HepG2 (cell line): ENCODE measurements around the gene PGAP3. TPM values are rescaled to one million over a fixed set of nuclear protein-coding genes. Genes with fewer than 3 reads are reported as not detected.

Experiments used
- ATRX ChIP-seq: sonication (generic); formaldehyde crosslinking; IDR thresholded peaks from 2 replicates; pipeline ENCODE4 v1.4.0; 2020; ENCODE audit warnings: missing genetic modification reagents, borderline replicate concordance
- BRD4 ChIP-seq: sonication (generic); formaldehyde crosslinking; IDR thresholded peaks from 2 replicates; pipeline ENCODE4 v1.4.0; 2020; ENCODE audit warnings: missing genetic modification reagents
- CEBPG ChIP-seq: IDR thresholded peaks from 2 replicates; pipeline ENCODE4 v1.6.1; 2016
- GZF1 ChIP-seq: sonication (generic); formaldehyde crosslinking; IDR thresholded peaks from 2 replicates; pipeline ENCODE4 v1.5.1; 2020; ENCODE audit warnings: mild to moderate bottlenecking, missing genetic modification reagents
- HNF4A ChIP-seq: sonication (generic); formaldehyde crosslinking; IDR thresholded peaks from 2 replicates; pipeline ENCODE4 v1.4.0; 2020; ENCODE audit warnings: missing genetic modification reagents
- KLF15 ChIP-seq: sonication (generic); formaldehyde crosslinking; IDR thresholded peaks from 2 replicates; pipeline ENCODE4 v1.8.1; 2023; ENCODE audit warnings: borderline replicate concordance, mild to moderate bottlenecking, inconsistent platforms, missing genetic modification reagents, mixed read lengths
- MBNL3 ChIP-seq: fragments of 250-450 bp; sonication (Bioruptor Pico); conservative IDR thresholded peaks from 2 replicates; pipeline ENCODE4 v1.8.0; 2022; ENCODE audit warnings: mild to moderate bottlenecking, inconsistent platforms
- RELA ChIP-seq: sonication (generic); formaldehyde crosslinking; IDR thresholded peaks from 2 replicates; pipeline ENCODE4 v1.4.0; 2020; ENCODE audit warnings: missing genetic modification reagents
- SSRP1 ChIP-seq: IDR thresholded peaks from 2 replicates; pipeline ENCODE4 v1.6.1; 2016; ENCODE audit warnings: control low read depth
- SYNCRIP ChIP-seq: fragments of 200-400 bp; formaldehyde crosslinking; IDR thresholded peaks from 2 replicates; pipeline ENCODE4 v1.6.1; 2018; ENCODE audit warnings: mild to moderate bottlenecking, low read depth, low read length; ENCODE audit not compliant: insufficient read depth
- THAP9 ChIP-seq: sonication (generic); formaldehyde crosslinking; IDR thresholded peaks from 2 replicates; pipeline ENCODE4; 2020; ENCODE audit warnings: missing genetic modification reagents, mild to moderate bottlenecking, borderline replicate concordance
- ZNF740 ChIP-seq: sonication (generic); formaldehyde crosslinking; IDR thresholded peaks from 2 replicates; pipeline ENCODE4 v1.4.0; 2020; ENCODE audit warnings: missing genetic modification reagents
- ZNF761 ChIP-seq: sonication (generic); formaldehyde crosslinking; conservative IDR thresholded peaks from 2 replicates; pipeline ENCODE4 v1.4.0; 2020; ENCODE audit warnings: mild to moderate bottlenecking, missing genetic modification reagents
- ZSCAN30 ChIP-seq: sonication (generic); formaldehyde crosslinking; IDR thresholded peaks from 2 replicates; pipeline ENCODE4 v1.5.0; 2020; ENCODE audit warnings: mild to moderate bottlenecking, missing genetic modification reagents
- polyA plus RNA-seq, 8 experiments: library from polyadenylated mRNA; depleted of rRNA in 3 of 8; stranded (reverse) in 7 of 8; unstranded in 1 of 8; fragments of >200 nt; fragmentation: Illumina TruSeq in 4 of 8; extraction: Trizol in 4 of 8; gene quantifications; 2 replicates each; pipeline versions ENCODE4 v1.2.1 to v1.2.3, GENCODE V29; 2011 to 2016; ENCODE audit warnings: low read depth in 4 of 8, missing spikeins in 1 of 8, mixed read lengths in 1 of 8; ENCODE audit not compliant: insufficient read depth in 1 of 8
- total RNA-seq, 5 experiments: library from RNA; depleted of rRNA; stranded (reverse); fragments of >200 nt; fragmentation: Illumina TruSeq; extraction: Trizol; gene quantifications; 2 replicates each; pipeline ENCODE4 v1.2.3, GENCODE V29; 2016; ENCODE audit warnings: low read depth in 1 of 5
- TF ChIP-seq, protein P1 (sequence below): sonication (generic); formaldehyde crosslinking; IDR thresholded peaks from 2 replicates; pipeline ENCODE4 v1.8.0; 2022; ENCODE audit warnings: low read depth, missing genetic modification reagents
- TF ChIP-seq, protein P2 (sequence below): IDR thresholded peaks from 2 replicates; pipeline ENCODE4 v1.6.1; 2016; ENCODE audit warnings: mild to moderate bottlenecking
- TF ChIP-seq, protein P3 (sequence below): sonication (generic); formaldehyde crosslinking; conservative IDR thresholded peaks from 2 replicates; pipeline ENCODE4 v1.8.0; 2022; ENCODE audit warnings: low read depth, missing genetic modification reagents

The PGAP3 gene
- total and polyA plus RNA-seq, 2 of the 13 experiments (the other 11 are each of a cell fraction or from before 2014, with no cell fraction given), result 11.9 to 14.6 TPM

DNA sequence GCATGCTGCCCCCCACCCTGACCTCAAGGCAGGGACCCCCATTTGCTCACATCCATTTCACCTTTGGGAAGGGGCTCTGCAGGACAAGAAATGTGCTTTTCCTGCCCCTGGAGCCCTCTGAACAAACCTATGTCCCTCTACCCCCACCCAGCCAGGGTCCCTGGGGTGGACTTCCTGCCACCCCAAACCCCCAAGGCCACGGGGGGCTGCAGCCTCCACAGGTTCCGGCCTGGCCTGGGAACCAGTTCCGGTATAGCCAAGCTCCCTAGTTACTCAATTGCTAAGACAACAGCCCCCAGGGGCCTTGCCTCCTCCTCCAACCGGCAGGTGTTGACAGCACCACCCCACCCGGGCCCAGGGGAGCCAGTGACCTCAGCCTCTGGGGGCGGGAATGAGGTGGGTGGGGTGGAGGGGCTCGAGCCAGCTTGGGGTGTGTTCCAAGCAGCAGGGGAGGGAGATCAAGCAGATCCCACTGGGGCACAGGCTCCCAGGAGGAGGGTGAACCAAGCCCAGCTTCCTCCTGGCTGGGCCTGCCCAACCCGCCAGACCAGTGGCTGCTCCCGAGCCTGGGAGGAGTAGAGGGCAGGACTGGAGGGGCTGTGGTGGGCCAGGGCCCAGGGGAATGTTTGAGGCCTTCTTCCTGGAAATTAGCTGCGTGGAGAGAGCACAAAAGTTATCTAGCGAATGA is 13.0 kb downstream of the PGAP3 start (continued):
- TF ChIP-seq BRD4 (CRISPR knock-in tag) (no peak), RELA (CRISPR knock-in tag) (no peak), SYNCRIP (no peak), GZF1 (CRISPR knock-in tag) (no peak), KLF15 (CRISPR knock-in tag) (no peak), THAP9 (CRISPR knock-in tag) (peak; percentile 42; the same call in 1 of the 2 replicates), ATRX (no peak), CEBPG (CRISPR knock-in tag) (peak; percentile 80), ZSCAN30 (CRISPR knock-in tag) (no peak), SSRP1 (no peak), HNF4A (CRISPR knock-in tag) (no peak), MBNL3 (CRISPR knock-in tag) (no peak), ZNF761 (CRISPR knock-in tag) (peak; percentile 82; the same call in 1 of the 2 replicates), ZNF740 (no peak)
- TF ChIP-seq, protein P1, sequence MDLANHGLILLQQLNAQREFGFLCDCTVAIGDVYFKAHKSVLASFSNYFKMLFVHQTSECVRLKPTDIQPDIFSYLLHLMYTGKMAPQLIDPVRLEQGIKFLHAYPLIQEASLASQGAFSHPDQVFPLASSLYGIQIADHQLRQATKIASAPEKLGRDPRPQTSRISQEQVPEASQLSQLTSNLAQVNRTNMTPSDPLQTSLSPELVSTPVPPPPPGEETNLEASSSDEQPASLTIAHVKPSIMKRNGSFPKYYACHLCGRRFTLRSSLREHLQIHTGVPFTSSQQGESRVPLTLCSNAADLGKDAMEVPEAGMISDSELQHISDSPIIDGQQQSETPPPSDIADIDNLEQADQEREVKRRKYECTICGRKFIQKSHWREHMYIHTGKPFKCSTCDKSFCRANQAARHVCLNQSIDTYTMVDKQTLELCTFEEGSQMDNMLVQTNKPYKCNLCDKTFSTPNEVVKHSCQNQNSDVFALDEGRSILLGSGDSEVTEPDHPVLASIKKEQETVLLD (CRISPR knock-in tag), result no peak
- TF ChIP-seq, protein P2, sequence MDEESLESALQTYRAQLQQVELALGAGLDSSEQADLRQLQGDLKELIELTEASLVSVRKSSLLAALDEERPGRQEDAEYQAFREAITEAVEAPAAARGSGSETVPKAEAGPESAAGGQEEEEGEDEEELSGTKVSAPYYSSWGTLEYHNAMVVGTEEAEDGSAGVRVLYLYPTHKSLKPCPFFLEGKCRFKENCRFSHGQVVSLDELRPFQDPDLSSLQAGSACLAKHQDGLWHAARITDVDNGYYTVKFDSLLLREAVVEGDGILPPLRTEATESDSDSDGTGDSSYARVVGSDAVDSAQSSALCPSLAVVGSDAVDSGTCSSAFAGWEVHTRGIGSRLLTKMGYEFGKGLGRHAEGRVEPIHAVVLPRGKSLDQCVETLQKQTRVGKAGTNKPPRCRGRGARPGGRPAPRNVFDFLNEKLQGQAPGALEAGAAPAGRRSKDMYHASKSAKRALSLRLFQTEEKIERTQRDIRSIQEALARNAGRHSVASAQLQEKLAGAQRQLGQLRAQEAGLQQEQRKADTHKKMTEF, result peak; percentile 89
- TF ChIP-seq, protein P3, sequence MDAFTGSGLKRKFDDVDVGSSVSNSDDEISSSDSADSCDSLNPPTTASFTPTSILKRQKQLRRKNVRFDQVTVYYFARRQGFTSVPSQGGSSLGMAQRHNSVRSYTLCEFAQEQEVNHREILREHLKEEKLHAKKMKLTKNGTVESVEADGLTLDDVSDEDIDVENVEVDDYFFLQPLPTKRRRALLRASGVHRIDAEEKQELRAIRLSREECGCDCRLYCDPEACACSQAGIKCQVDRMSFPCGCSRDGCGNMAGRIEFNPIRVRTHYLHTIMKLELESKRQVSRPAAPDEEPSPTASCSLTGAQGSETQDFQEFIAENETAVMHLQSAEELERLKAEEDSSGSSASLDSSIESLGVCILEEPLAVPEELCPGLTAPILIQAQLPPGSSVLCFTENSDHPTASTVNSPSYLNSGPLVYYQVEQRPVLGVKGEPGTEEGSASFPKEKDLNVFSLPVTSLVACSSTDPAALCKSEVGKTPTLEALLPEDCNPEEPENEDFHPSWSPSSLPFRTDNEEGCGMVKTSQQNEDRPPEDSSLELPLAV, result no peak
